ENCODE results near the gene POLR3K.

- no peak for TF ChIP-seq EZH2phosphoT487 (conservative IDR thresholded peaks at IDR 0.05; ENCODE audit: low read length)
- no peak for TF ChIP-seq CTCF (IDR thresholded peaks at IDR 0.05; ENCODE audit: insufficient read depth, low read length, poor library complexity, severe bottlenecking)
Observed at GRCh38 chr16:91484-91883, 38.1 kb upstream of the POLR3K start.

Measured in SU-DHL-6 (cell line).